Measurements from ENCODE around the gene BMF.
"Not testable (repeated sequence)": the region's sequence is repeated elsewhere in the genome, so short reads cannot be mapped to it uniquely, and the experiment has no call there.

Gene BMF

DNA sequence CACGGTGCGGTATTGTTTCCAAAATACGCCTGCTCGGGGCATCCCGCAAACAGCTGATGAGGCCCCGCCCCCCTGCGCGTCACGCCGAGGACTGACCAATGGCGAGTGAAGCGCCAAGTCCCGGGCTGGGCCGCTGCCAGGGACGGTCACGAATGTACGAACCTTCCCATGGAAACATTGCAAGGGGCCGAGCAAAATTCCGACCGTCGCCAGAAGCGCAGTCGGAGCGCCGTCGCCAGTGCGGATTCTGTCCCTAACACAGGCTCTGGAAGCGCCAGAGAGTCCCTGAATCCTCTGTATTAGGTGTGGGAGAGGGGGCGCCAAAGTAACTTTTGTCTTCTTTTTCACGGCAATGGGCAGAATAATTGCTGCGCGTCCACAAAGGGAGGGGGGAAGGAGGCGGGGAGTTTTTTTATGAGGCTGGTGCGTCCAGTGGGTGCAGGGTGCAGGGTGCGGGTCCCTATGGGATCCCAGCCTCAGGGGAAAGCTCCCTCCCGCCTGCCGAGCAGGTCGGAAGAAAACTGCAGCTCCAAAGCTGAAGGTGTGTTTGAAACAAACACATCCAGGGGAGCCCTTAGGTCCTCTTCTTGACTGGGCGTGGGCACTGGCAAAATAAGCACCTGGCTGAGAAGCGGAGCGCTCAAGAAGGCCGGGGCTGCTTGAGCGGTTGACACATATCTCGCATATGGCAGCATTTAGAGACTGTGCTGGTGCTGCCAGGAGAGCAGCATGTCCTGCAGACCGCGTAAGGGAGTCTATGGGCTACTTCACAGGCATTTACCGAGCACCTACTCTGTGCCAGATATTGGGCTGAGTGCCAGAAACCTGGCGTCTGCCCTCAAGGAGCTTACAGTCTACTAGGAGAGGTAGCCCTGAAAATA is at the start of gene BMF:
TSS of gene BMF (minus strand) at position 25 of the 881 bp plus-strand sequence. CDS start 2,793 bp downstream, outside the sequence.
- peak within 1 kb of the TSS; percentile 86 for H3K9ac ChIP-seq (ENCODE audit: low read depth, low read length)
- H3K9me3 ChIP-seq (ENCODE audit: control insufficient read depth, insufficient read depth, low read length) = no peaks in the 10 kb centered on the region
- no peaks in the 10 kb centered on the region for H3K36me3 ChIP-seq (ENCODE audit: insufficient read depth, low read length)
- peaks cover 31% of the 10 kb centered on the region for H3K4me1 ChIP-seq (ENCODE audit: insufficient read depth, low read length)

GRCh38 chr15:40157778-40158447 is 49.2 kb upstream of the BMF start:
- H3K9me3 ChIP-seq (ENCODE audit: control insufficient read depth, insufficient read depth, low read length) = no peaks in the 10 kb centered on the region
- H3K4me1 ChIP-seq (ENCODE audit: insufficient read depth, low read length) = peaks cover 15% of the 10 kb centered on the region
- no peaks in the 10 kb centered on the region for H3K36me3 ChIP-seq (ENCODE audit: insufficient read depth, low read length)
- H3K9ac ChIP-seq (ENCODE audit: low read depth, low read length) = no peak overlapping the region

- H3K9ac ChIP-seq (ENCODE audit: low read depth, low read length) = no peak overlapping the region
Measured at GRCh38 chr15:40155270-40155910, 46.7 kb upstream of the BMF start.

DNA sequence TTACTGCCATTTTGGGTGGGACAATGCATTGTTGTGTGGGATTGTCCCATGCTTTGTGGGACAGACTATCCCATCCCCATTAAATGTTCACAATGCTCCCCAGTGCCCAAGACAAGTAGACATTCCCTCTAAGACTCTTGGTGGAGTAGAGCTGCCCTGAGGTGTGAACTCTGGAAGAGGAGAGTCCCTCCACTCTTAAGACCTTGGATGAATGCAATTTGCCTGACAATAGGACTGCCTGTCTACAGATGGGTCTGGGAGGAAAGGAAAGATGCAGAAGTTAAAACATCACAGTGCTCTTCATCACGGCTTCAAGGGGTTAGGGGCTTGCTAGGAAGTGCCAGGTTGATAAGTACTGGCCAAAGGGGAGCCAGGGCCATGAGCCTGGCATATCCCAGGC is 46.1 kb upstream of the BMF start:
- not testable (repeated sequence) for H3K36me3 ChIP-seq (ENCODE audit: insufficient read depth, low read length); H3K9ac ChIP-seq (ENCODE audit: low read depth, low read length)
- peaks cover 15% of the 10 kb centered on the region for H3K4me1 ChIP-seq (ENCODE audit: insufficient read depth, low read length)

More at GRCh38 chr15:40155270-40155910, 46.7 kb upstream of the BMF start:
- Histone ChIP-seq H3K36me3 (ENCODE audit: insufficient read depth, low read length) (no peaks in the 10 kb centered on the region), H3K4me1 (ENCODE audit: insufficient read depth, low read length) (peaks cover 15% of the 10 kb centered on the region), H3K9me3 (ENCODE audit: control insufficient read depth, insufficient read depth, low read length) (no peaks in the 10 kb centered on the region)

DNA sequence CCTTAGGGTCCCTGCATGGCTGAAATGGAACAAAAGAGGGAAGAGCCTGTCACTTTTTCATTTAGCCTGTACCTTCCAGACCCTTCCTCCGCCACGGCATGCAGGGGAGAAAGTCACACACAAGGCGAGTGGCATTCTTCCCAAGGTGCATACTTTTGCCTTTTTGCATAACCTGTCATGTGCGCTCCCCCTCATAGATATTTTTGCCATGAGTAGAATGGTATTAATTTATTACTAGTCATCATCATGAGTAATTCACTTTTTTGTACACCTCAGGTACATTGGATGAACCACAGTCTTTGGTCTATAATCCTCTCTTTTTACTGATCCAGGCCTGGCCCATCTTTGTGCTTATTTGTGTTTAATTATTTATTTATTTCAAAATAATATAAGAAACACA is 43.3 kb upstream of the BMF start:
- H3K9ac ChIP-seq (ENCODE audit: low read depth, low read length) = no peak overlapping the region
- H3K4me1 ChIP-seq (ENCODE audit: insufficient read depth, low read length) = peaks cover 11% of the 10 kb centered on the region
- H3K9me3 ChIP-seq (ENCODE audit: control insufficient read depth, insufficient read depth, low read length) = no peaks in the 10 kb centered on the region
- H3K36me3 ChIP-seq (ENCODE audit: insufficient read depth, low read length) = no peaks in the 10 kb centered on the region

More for the DNA sequence above, 46.1 kb upstream of the BMF start:
- not testable (repeated sequence) for H3K9me3 ChIP-seq (ENCODE audit: control insufficient read depth, insufficient read depth, low read length)

DNA sequence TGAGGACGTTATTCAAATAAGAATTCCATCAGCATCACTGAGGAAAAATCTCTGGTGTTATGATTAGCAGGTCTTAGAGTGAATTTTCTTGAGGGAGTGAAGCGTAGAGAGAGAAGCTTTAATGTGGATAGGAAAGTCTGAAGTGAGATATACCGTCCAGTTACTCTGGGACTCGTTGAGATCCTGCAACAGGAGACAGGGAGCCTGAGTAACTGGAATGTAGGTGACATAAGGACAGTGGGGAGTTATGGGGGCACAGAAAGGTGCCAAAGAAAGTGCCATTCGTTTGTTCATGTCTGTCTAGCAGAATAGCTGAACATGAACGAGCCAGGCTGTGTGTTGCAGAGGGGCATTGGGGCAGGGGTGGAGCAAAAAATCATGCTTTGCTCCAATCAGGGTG is 42.8 kb upstream of the BMF start:
- no peaks in the 10 kb centered on the region for H3K9me3 ChIP-seq (ENCODE audit: control insufficient read depth, insufficient read depth, low read length)
- H3K4me1 ChIP-seq (ENCODE audit: insufficient read depth, low read length) = peaks cover 11% of the 10 kb centered on the region
- no peak overlapping the region for H3K9ac ChIP-seq (ENCODE audit: low read depth, low read length)
- no peaks in the 10 kb centered on the region for H3K36me3 ChIP-seq (ENCODE audit: insufficient read depth, low read length)

- Histone ChIP-seq H3K9ac (ENCODE audit: low read depth, low read length) (no peak overlapping the region), H3K4me1 (ENCODE audit: insufficient read depth, low read length) (peaks cover 10% of the 10 kb centered on the region; the same call in 1 of the 2 replicates), H3K9me3 (ENCODE audit: control insufficient read depth, insufficient read depth, low read length) (no peaks in the 10 kb centered on the region), H3K36me3 (ENCODE audit: insufficient read depth, low read length) (no peaks in the 10 kb centered on the region)
Measured at GRCh38 chr15:40150163-40150925, 41.7 kb upstream of the BMF start.

DNA sequence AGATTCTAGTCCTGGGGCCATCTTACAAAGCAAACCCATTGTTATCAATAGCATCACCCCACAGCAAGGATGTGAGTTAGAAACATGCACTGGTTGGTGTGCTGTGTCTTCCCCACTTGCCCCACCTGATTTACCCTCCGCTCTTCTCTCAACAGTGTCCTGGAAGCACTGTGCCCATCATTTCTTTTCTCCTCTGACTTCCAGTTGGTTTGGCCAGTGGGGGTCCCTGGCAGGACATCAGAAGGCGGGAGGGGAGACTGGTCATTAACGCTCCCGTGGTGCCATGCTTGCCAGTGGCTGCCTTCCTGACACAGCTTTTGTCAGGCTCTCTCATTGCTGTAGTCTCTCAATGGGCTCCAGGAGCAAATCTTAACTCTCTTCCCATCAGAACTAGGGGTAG is 40.7 kb upstream of the BMF start:
- H3K9me3 ChIP-seq (ENCODE audit: control insufficient read depth, insufficient read depth, low read length) = no peaks in the 10 kb centered on the region
- no peak overlapping the region for H3K9ac ChIP-seq (ENCODE audit: low read depth, low read length)
- peaks cover 6% of the 10 kb centered on the region; the same call in 1 of the 2 replicates for H3K4me1 ChIP-seq (ENCODE audit: insufficient read depth, low read length)
- no peaks in the 10 kb centered on the region for H3K36me3 ChIP-seq (ENCODE audit: insufficient read depth, low read length)

- peaks cover 6% of the 10 kb centered on the region; the same call in 1 of the 2 replicates for H3K4me1 ChIP-seq (ENCODE audit: insufficient read depth, low read length)
- no peaks in the 10 kb centered on the region for H3K36me3 ChIP-seq (ENCODE audit: insufficient read depth, low read length)
- no peaks in the 10 kb centered on the region for H3K9me3 ChIP-seq (ENCODE audit: control insufficient read depth, insufficient read depth, low read length)
- no peak overlapping the region for H3K9ac ChIP-seq (ENCODE audit: low read depth, low read length)
Measured at GRCh38 chr15:40146037-40146436, 37.4 kb upstream of the BMF start.

DNA sequence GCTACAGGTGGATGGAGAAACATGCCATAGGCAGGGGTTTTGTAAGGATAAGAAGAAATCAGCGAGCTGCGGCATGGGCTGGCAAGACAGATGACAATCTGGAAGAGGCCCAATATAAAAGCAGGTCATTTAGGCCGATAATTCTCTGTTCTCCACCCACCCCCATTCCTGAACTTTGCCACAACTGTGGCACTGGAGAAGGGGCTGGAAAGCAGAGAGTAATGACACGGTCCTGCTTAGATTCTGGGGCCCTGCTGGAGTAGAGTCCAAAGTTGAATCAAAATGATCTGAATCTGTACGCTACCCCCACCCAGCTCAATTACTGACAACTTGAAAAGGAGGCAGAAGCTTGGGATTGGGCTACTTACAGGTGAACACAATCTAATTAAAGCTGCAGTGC is 33.7 kb upstream of the BMF start:
- H3K9ac ChIP-seq (ENCODE audit: low read depth, low read length) = no peak overlapping the region
- peaks cover 6% of the 10 kb centered on the region; the same call in 1 of the 2 replicates for H3K4me1 ChIP-seq (ENCODE audit: insufficient read depth, low read length)
- H3K36me3 ChIP-seq (ENCODE audit: insufficient read depth, low read length) = no peaks in the 10 kb centered on the region
- no peaks in the 10 kb centered on the region for H3K9me3 ChIP-seq (ENCODE audit: control insufficient read depth, insufficient read depth, low read length)

GRCh38 chr15:40138201-40138570 is 29.5 kb upstream of the BMF start:
- not testable (repeated sequence) for H3K4me1 ChIP-seq (ENCODE audit: insufficient read depth, low read length); H3K36me3 ChIP-seq (ENCODE audit: insufficient read depth, low read length); H3K9ac ChIP-seq (ENCODE audit: low read depth, low read length); H3K9me3 ChIP-seq (ENCODE audit: control insufficient read depth, insufficient read depth, low read length)

DNA sequence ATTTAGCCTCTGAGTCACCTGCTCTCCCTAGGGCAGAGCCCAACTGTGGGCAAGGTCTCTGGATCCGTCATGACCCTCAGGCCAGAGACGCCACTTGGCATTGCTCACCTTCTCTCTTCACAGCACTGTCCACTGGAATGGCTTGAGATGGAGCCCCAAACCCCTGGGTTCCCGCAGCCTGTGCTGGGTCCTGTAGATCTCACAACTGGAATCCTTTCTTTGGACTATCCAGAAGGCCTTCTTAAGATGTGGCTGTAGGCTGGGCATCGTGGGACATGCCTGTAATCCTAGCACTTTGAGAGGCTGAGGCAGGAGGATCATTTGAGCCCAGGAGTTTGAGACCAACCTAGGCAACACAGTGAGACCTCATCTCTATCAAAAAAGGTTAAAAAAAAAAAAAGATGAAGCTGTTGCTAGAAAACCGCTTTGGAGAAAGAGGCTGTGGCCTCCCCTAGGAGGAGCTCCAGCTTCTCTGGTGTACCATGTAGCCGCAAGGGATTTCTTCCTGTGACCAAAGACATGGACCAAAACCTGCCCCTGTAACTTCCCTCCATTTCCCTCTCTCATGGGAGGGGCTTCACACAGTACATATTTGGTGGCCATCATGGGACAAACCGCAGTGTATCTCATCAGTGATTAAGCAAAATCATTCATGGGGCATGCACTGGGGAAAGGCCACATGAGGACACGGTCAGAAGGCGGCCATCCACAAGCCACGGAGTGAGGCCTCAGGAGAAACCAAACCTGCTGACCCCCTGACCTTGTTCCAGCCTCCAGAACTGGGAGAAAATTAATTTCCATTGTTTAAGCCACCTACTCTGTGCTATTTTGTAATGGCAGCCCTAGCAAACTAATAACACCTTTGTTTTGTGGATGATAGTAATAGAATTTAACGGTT is 28.9 kb upstream of the BMF start:
- Histone ChIP-seq H3K4me1 (ENCODE audit: insufficient read depth, low read length) (0 out of 2 replicates have a peak, but pooled peaks cover 5% of the 10 kb centered on the region), H3K9ac (ENCODE audit: low read depth, low read length) (no peak overlapping the region), H3K36me3 (ENCODE audit: insufficient read depth, low read length) (no peaks in the 10 kb centered on the region), H3K9me3 (ENCODE audit: control insufficient read depth, insufficient read depth, low read length) (no peaks in the 10 kb centered on the region)

All from ES-I3 (cell line).